Measurements from ENCODE around the gene PCMT1.

GRCh38 chr6:149771925-149772324, 22.4 kb downstream of the PCMT1 start:
- TF ChIP-seq CTCF (IDR thresholded peaks at IDR 0.05) (no peak), POLR2A (IDR thresholded peaks at IDR 0.05) (no peak)
